Hypothalamus (tissue), 51 donors: Measurements from ENCODE around the gene STK32C.

Source experiments
- DNase-seq, 51 donors: peaks; one replicate each; lab custom pipeline; 2025; lab: John Stamatoyannopoulos, UW

Gene STK32C

GRCh38 chr10:132204078-132204780 lies 103.5 kb downstream of the STK32C start:
- DNase-seq, result no peak

- no peak for DNase-seq
Observed at GRCh38 chr10:132203256-132204077, 104.3 kb downstream of the STK32C start.

- no peak for DNase-seq
Observed at GRCh38 chr10:132202070-132202970, 105.4 kb downstream of the STK32C start.

- DNase-seq, result no peak
Observed at GRCh38 chr10:132201111-132201969, 106.4 kb downstream of the STK32C start.

- DNase-seq, result no peak
Observed at GRCh38 chr10:132200344-132201110, 107.2 kb downstream of the STK32C start.

- no peak for DNase-seq
Observed at GRCh38 chr10:132199854-132200311, 107.9 kb downstream of the STK32C start.

GRCh38 chr10:132199268-132199853 lies 108.4 kb downstream of the STK32C start:
- no peak for DNase-seq

GRCh38 chr10:132198381-132199181 lies 109.2 kb downstream of the STK32C start:
- no peak for DNase-seq

- DNase-seq, result no peak
Observed at GRCh38 chr10:132198068-132198370, 109.7 kb downstream of the STK32C start.

- no peak for DNase-seq
Observed at GRCh38 chr10:132197271-132198067, 110.3 kb downstream of the STK32C start.

- no peak for DNase-seq
Observed at GRCh38 chr10:132196178-132197113, 111.3 kb downstream of the STK32C start.

- no peak for DNase-seq
Observed at GRCh38 chr10:132195366-132196075, 112.2 kb downstream of the STK32C start.

- no peak for DNase-seq
Observed at GRCh38 chr10:132194726-132195125, 113.0 kb downstream of the STK32C start.

- DNase-seq, result no peak
Observed at GRCh38 chr10:132193907-132194552, 113.7 kb downstream of the STK32C start.
